ENCODE measurements around the gene WEE2. TPM values are rescaled to one million over a fixed set of nuclear protein-coding genes. Genes with fewer than 3 reads are reported as not detected.

The WEE2 gene
- total and polyA plus RNA-seq, 2 of the 13 experiments (the other 11 are each of a cell fraction or from before 2014, with no cell fraction given): not detected

- POLR2A ChIA-PET: no interaction called here
- DNase-seq (ENCODE audit: low spot score): no peak
Measured at GRCh38 chr7:141714571-141714970, 6.4 kb downstream of the WEE2 start.

GRCh38 chr7:141715018-141715417, 6.9 kb downstream of the WEE2 start:
- WGBS (ENCODE audit: low lambda C conversion rate): under 1% methylated on average over 4 of the region's 4 CpGs
- BruUV-seq (replicated peaks): no TSS peak
- H2AFZ ChIP-seq (ENCODE audit: low read length): no peak overlapping the region
- TF ChIP-seq ZNF292 (CRISPR knock-in tag; IDR thresholded peaks at IDR 0.05; ENCODE audit: borderline replicate concordance, low read depth): no peak
- no peak for TF ChIP-seq TAF15 (IDR thresholded peaks at IDR 0.05; ENCODE audit: low read depth, low read length, poor library complexity, severe bottlenecking)
- no peak for TF ChIP-seq ZSCAN9 (CRISPR knock-in tag; IDR thresholded peaks at IDR 0.05; ENCODE audit: borderline replicate concordance)
- no peak for TF ChIP-seq ZNF451 (CRISPR knock-in tag; IDR thresholded peaks at IDR 0.05)
- H3K9me3 ChIP-seq (ENCODE audit: low read length): no peaks in the 10 kb centered on the region
- H3K4me1 ChIP-seq (ENCODE audit: insufficient read depth, low read length): peaks cover 14% of the 10 kb centered on the region
- ChIA-PET CTCF (ENCODE audit: low intra/inter-chr PET ratio, low total read pairs) (no interaction called here), POLR2A (interaction anchor here (0.9 kb wide), 1 partner anchor 19 kb away, joined by 3 read pairs; no protein-coding TSS in a partner anchor)
- in situ Hi-C loops (cut with HindIII; ENCODE audit: extremely low pct_ligation_motif_present, low pct_unique_long_range_greater_than_20kb) (no loop called here), intact Hi-C loops (cut with micrococcal nuclease; ENCODE audit: unreplicated experiment) (no loop called here)
- H3K36me3 ChIP-seq (replicated peaks in 1 of 2; ENCODE audit: control insufficient read depth in 1 of 2, insufficient read depth in 2 of 2, low read length in 2 of 2): no peaks in the 10 kb centered on the region
- no peaks in the 10 kb centered on the region for H4K20me1 ChIP-seq (ENCODE audit: insufficient read depth, low read length)
- no peak overlapping the region for H3K27ac ChIP-seq (ENCODE audit: extremely low read length, insufficient read depth, low read length)
- H3K4me3 ChIP-seq (replicated peaks in 1 of 3; ENCODE audit: insufficient read depth in 1 of 3, low read depth in 2 of 3, low read length in 3 of 3): no peak overlapping the region
- no peak for ATAC-seq
- H3K27me3 ChIP-seq (ENCODE audit: control insufficient read depth in 1 of 2, insufficient read depth in 2 of 2, low read length in 2 of 2): no peaks in the 10 kb centered on the region; a peak in 1 of 5 replicates
- DNase-seq (ENCODE audit: low spot score): no peak
- no peaks in the 10 kb centered on the region for H3K79me2 ChIP-seq (ENCODE audit: insufficient read depth, low read length)
- no peak overlapping the region for H3K4me2 ChIP-seq (ENCODE audit: low read depth, low read length)
- H3K9ac ChIP-seq (ENCODE audit: insufficient read depth, low read depth, low read length): no peak overlapping the region
- no peak for FAIRE-seq

More at GRCh38 chr7:141714571-141714970, 6.4 kb downstream of the WEE2 start:
- no peak for FAIRE-seq
- Histone ChIP-seq H3K27me3 (ENCODE audit: control insufficient read depth in 1 of 2, insufficient read depth in 2 of 2, low read length in 2 of 2) (no peaks in the 10 kb centered on the region; a peak in 1 of 5 replicates), H3K36me3 (replicated peaks in 1 of 2; ENCODE audit: control insufficient read depth in 1 of 2, insufficient read depth in 2 of 2, low read length in 2 of 2) (no peaks in the 10 kb centered on the region), H3K4me2 (ENCODE audit: low read depth, low read length) (no peak overlapping the region), H3K27ac (ENCODE audit: extremely low read length, insufficient read depth, low read length) (no peak overlapping the region), H2AFZ (ENCODE audit: low read length) (no peak overlapping the region), H3K9me3 (ENCODE audit: low read length) (no peaks in the 10 kb centered on the region), H3K4me1 (ENCODE audit: insufficient read depth, low read length) (peaks cover 14% of the 10 kb centered on the region), H3K4me3 (replicated peaks in 1 of 3; ENCODE audit: insufficient read depth in 1 of 3, low read depth in 2 of 3, low read length in 3 of 3) (no peak overlapping the region), H4K20me1 (ENCODE audit: insufficient read depth, low read length) (no peaks in the 10 kb centered on the region), H3K79me2 (ENCODE audit: insufficient read depth, low read length) (no peaks in the 10 kb centered on the region), H3K9ac (ENCODE audit: insufficient read depth, low read depth, low read length) (no peak overlapping the region)
- intact Hi-C loops (cut with micrococcal nuclease; ENCODE audit: unreplicated experiment): no loop called here
- TF ChIP-seq GTF2F1 (IDR thresholded peaks at IDR 0.05; ENCODE audit: low read length) (no peak), ZBTB1 (CRISPR knock-in tag; IDR thresholded peaks at IDR 0.05; ENCODE audit: borderline replicate concordance) (no peak), NFKBIZ (CRISPR knock-in tag; IDR thresholded peaks at IDR 0.05) (no peak), ZBTB7B (CRISPR knock-in tag; IDR thresholded peaks at IDR 0.05) (no peak), ZNF577 (CRISPR knock-in tag; IDR thresholded peaks at IDR 0.05; ENCODE audit: borderline replicate concordance, low read depth) (no peak), TCF12 (IDR thresholded peaks at IDR 0.05) (no peak), TCF12 (CRISPR knock-in tag; IDR thresholded peaks at IDR 0.05) (no peak), ADNP (CRISPR knock-in tag; IDR thresholded peaks at IDR 0.05) (no peak)
- TF ChIP-seq, protein P1, sequence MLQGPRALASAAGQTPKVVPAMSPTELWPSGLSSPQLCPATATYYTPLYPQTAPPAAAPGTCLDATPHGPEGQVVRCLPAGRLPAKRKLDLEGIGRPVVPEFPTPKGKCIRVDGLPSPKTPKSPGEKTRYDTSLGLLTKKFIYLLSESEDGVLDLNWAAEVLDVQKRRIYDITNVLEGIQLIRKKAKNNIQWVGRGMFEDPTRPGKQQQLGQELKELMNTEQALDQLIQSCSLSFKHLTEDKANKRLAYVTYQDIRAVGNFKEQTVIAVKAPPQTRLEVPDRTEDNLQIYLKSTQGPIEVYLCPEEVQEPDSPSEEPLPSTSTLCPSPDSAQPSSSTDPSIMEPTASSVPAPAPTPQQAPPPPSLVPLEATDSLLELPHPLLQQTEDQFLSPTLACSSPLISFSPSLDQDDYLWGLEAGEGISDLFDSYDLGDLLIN (CRISPR knock-in tag; IDR thresholded peaks at IDR 0.05; ENCODE audit: borderline replicate concordance): no peak
- no TSS peak for BruUV-seq (replicated peaks)
- 0% methylated on average over 2 of the region's 2 CpGs for WGBS (ENCODE audit: low lambda C conversion rate)
- no peak for ATAC-seq
- in situ Hi-C loops (cut with HindIII; ENCODE audit: extremely low pct_ligation_motif_present, low pct_unique_long_range_greater_than_20kb): no loop called here
- CTCF ChIA-PET (ENCODE audit: low intra/inter-chr PET ratio, low total read pairs): no interaction called here
